Measurements from ENCODE around the gene KLHL42.

DNA sequence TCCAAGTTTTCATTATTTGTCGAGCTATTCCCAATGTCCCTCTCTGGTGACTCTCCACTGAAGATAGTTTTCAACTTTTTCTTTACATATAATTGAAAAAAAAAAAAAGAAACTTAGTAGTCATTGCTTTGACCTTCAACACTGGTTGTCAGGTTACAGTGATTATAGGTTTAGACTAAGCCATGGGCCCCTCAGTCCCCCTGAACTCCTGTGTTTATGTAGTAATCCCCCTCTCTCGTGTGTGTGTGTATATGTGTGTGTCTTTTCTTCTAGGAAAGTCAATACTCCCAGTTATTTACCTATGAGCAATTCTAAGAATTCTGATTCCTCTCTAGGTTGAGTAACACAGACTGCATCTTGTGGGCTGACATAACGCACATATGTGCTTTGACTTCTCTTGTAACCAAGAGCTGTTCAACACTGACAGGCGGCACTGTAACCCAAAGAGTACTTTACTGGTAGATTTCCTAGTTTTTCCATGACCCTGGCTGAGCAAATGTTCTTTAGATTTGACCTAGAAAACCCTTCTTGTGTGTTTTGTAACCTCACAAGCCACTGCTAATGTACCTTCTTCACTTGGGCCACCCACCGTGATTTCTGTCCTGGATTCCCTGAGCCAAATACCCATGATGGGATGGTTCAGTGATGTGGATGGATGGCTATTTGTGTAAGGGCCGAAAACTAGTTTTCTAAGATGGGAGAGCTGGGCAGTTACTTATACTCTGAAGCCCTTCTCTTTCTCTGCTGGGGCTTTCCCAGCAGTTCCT is 15.0 kb downstream of the KLHL42 start:
- TF ChIP-seq CTCF (conservative IDR thresholded peaks at IDR 0.05; ENCODE audit: low read length) (no peak), EZH2phosphoT487 (IDR thresholded peaks at IDR 0.05; ENCODE audit: borderline replicate concordance) (no peak)

Data from Loucy (cell line).